ENCODE results near the gene CHST8. TPM values are rescaled to one million over a fixed set of nuclear protein-coding genes. Genes with fewer than 3 reads are reported as not detected.

The CHST8 gene
- total RNA-seq, 1 experiment from 2014 or later: not detected

- no TSS peak for BruUV-seq (replicated peaks)
- intact Hi-C loops (cut with micrococcal nuclease): no loop called here
- ChIA-PET POLR2A (no interaction called here), CTCF (no interaction called here)
- Mint-ChIP-seq H3K4me1 (ENCODE audit: insufficient read depth, unreplicated experiment) (no peaks in the 10 kb centered on the region), H3K27ac (ENCODE audit: low read depth, unreplicated experiment) (no peak overlapping the region), H3K4me3 (ENCODE audit: unreplicated experiment) (no peak overlapping the region), H3K27me3 (ENCODE audit: insufficient read depth, unreplicated experiment) (no peaks in the 10 kb centered on the region), H3K36me3 (ENCODE audit: insufficient read depth, unreplicated experiment) (no peaks in the 10 kb centered on the region), H3K9me3 (ENCODE audit: unreplicated experiment) (peaks cover 16% of the 10 kb centered on the region)
- TF ChIP-seq CTCF (IDR thresholded peaks at IDR 0.05; ENCODE audit: unreplicated experiment): no peak
- no peak for DNase-seq (ENCODE audit: unreplicated experiment)
These were observed 56.1 kb downstream of the CHST8 start for GRCh38 chr19:33677745-33678426.

- Mint-ChIP-seq H3K4me3 (ENCODE audit: unreplicated experiment) (no peak overlapping the region), H3K4me1 (ENCODE audit: insufficient read depth, unreplicated experiment) (no peaks in the 10 kb centered on the region), H3K36me3 (ENCODE audit: insufficient read depth, unreplicated experiment) (no peaks in the 10 kb centered on the region), H3K27ac (ENCODE audit: low read depth, unreplicated experiment) (no peak overlapping the region), H3K27me3 (ENCODE audit: insufficient read depth, unreplicated experiment) (no peaks in the 10 kb centered on the region), H3K9me3 (ENCODE audit: unreplicated experiment) (peaks cover 16% of the 10 kb centered on the region)
- POLR2A ChIA-PET: no interaction called here
- intact Hi-C loops (cut with micrococcal nuclease): no loop called here
- BruUV-seq (replicated peaks): no TSS peak
- DNase-seq (ENCODE audit: unreplicated experiment): no peak
- no peak for TF ChIP-seq CTCF (IDR thresholded peaks at IDR 0.05; ENCODE audit: unreplicated experiment)
- CTCF ChIA-PET: interaction anchor here (0.6 to 1.2 kb wide), 2 partner anchors 39 to 92 kb away, joined by 3 read pairs; no protein-coding TSS in a partner anchor
These were observed 57.2 kb downstream of the CHST8 start for GRCh38 chr19:33678796-33679585.

GRCh38 chr19:33679696-33680095 is 57.9 kb downstream of the CHST8 start:
- Mint-ChIP-seq H3K27me3 (ENCODE audit: insufficient read depth, unreplicated experiment) (no peaks in the 10 kb centered on the region), H3K9me3 (ENCODE audit: unreplicated experiment) (peaks cover 16% of the 10 kb centered on the region), H3K4me1 (ENCODE audit: insufficient read depth, unreplicated experiment) (no peaks in the 10 kb centered on the region), H3K36me3 (ENCODE audit: insufficient read depth, unreplicated experiment) (no peaks in the 10 kb centered on the region), H3K27ac (ENCODE audit: low read depth, unreplicated experiment) (no peak overlapping the region), H3K4me3 (ENCODE audit: unreplicated experiment) (no peak overlapping the region)
- DNase-seq (ENCODE audit: unreplicated experiment): no peak
- BruUV-seq (replicated peaks): no TSS peak
- ChIA-PET POLR2A (no interaction called here), CTCF (interaction anchor here (0.7 to 1.2 kb wide), 2 partner anchors 91 to 245 kb away, joined by 3 to 4 read pairs; no protein-coding TSS in a partner anchor)
- intact Hi-C loops (cut with micrococcal nuclease): no loop called here
- no peak for TF ChIP-seq CTCF (IDR thresholded peaks at IDR 0.05; ENCODE audit: unreplicated experiment)

- Mint-ChIP-seq H3K27me3 (ENCODE audit: insufficient read depth, unreplicated experiment) (no peaks in the 10 kb centered on the region), H3K4me3 (ENCODE audit: unreplicated experiment) (no peak overlapping the region), H3K27ac (ENCODE audit: low read depth, unreplicated experiment) (no peak overlapping the region), H3K36me3 (ENCODE audit: insufficient read depth, unreplicated experiment) (no peaks in the 10 kb centered on the region), H3K9me3 (ENCODE audit: unreplicated experiment) (peaks cover 16% of the 10 kb centered on the region), H3K4me1 (ENCODE audit: insufficient read depth, unreplicated experiment) (no peaks in the 10 kb centered on the region)
- DNase-seq (ENCODE audit: unreplicated experiment): no peak
- no TSS peak for BruUV-seq (replicated peaks)
- ChIA-PET CTCF (no interaction called here), POLR2A (no interaction called here)
- intact Hi-C loops (cut with micrococcal nuclease): no loop called here
- no peak for TF ChIP-seq CTCF (IDR thresholded peaks at IDR 0.05; ENCODE audit: unreplicated experiment)
These were observed 59.4 kb downstream of the CHST8 start for GRCh38 chr19:33681081-33681680.
